Glomerular endothelial cell (primary cell): ENCODE data around the gene PTPN14. TPM values are rescaled to one million over a fixed set of nuclear protein-coding genes. Genes with fewer than 3 reads are reported as not detected.

Experiments used
- DNase-seq: peaks from one replicate; pipeline ENCODE4 v3.0.0-alpha.2; 2011; ENCODE audit warnings: low read depth, low spot score; ENCODE audit errors: extremely low read depth
- total RNA-seq: library from RNA; depleted of rRNA; stranded (reverse); fragments of >200 nt; gene quantifications from 2 replicates; pipeline ENCODE4 v1.2.3, GENCODE V29; 2015

PTPN14 gene
- total RNA-seq, 1 donor from 2014 or later: 81.7 TPM

DNA sequence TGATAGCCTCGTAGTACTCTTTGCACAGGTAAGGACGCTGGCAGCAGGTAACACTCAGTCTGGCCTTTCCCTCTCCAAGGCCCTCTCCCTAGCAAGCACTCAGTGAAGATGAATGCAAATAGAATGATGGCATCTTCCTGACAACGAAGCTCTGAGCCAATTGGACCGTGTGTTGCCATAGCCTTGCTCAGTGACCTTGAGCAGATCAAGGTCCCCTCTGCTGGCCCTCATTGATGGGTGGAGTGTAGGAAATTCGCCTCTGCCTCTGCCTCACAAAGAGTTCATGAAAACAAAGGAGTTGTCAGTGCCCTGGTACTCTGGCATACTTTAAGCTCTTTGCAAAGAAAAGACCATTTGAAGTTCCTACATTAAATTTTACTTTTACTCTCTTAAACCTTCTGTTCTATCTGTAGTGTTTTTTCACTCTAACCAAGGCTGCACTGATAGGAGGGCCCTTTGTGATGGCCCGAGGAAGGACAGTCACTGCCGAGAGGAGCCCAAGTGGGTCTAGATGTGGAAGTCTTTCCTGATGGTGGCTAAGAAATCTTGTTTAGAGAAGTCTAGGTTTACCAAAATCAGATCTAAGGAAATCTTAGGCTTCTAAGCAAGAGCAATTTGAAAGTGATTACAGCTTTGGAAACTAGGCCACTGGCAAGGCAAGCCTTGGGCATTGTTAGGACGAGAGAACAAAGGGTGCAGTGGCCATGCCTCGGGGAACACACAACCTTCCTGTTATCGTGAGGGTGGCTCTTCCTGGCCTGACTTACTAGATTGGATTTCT is 232.3 kb downstream of the PTPN14 start:
- DNase-seq: no peak

DNA sequence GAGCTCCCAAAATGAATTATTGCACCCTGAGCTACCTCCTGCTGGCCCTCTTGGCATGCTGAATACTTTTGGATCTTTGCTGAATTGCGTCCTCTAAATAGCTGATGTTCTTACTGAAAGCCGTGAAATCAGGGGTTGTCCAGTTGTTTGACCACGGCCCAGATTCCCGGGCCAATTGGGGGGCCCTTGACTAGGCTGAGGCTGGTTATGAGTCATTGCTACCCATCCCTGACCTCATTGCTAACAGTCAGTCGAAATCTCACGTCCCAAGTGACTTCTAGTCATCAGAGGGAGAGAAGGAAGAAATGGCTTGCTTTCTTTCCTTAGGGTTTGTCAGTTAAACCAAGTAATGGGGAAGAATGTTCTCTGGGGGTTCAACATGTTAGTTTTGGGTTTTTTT is 233.0 kb downstream of the PTPN14 start:
- no peak for DNase-seq

GRCh38 chr1:214317734-214318133 is 233.7 kb downstream of the PTPN14 start:
- no peak for DNase-seq

- no peak for DNase-seq
Observed at GRCh38 chr1:214317300-214317699, 234.1 kb downstream of the PTPN14 start.

GRCh38 chr1:214316593-214316992 is 234.8 kb downstream of the PTPN14 start:
- no peak for DNase-seq

- DNase-seq: no peak
Observed at GRCh38 chr1:214314178-214314843, 237.1 kb downstream of the PTPN14 start.

GRCh38 chr1:214312530-214313051 is 238.8 kb downstream of the PTPN14 start:
- no peak for DNase-seq

DNA sequence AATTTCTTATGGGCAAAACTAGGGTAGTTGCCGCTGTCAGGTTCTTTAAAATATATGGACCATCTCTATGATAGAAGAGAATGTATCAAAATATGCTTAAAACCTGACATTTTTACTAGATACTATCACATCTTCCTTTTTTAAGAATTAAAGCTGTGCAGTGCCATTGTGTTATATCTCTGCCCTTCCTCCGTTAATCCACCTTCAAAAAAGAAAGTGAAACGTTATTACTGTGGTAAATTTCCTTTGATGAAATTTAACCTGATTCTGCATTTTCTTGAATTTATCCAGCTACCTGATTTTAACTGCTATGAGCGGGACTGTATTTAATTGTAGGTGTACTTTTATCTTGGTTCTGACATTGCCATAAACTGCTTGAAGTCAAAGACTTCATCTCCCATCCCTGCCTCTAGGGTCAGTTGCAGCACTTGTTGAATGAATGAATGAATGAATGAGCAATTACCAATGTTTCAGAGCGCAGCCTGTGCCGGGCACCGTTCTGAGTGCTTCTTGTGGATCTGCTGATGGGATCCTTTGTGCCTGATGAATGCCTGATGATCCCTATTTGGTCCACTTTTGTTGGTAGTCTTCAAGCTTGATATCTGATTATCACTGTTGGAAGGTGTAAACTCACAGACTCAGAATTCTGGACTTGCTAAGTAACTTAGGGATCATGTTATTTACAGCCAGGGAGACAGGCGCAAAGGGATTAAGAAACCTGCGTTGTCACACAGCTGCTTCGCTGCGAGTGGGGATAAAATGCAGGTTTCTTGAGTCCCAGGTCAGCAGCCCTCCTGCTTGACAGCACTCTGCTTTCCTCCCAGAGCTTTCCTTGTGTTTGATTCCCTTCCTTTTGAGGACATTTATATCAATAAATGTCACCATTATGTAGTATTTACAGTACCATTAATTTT is 240.4 kb downstream of the PTPN14 start:
- no peak for DNase-seq

DNA sequence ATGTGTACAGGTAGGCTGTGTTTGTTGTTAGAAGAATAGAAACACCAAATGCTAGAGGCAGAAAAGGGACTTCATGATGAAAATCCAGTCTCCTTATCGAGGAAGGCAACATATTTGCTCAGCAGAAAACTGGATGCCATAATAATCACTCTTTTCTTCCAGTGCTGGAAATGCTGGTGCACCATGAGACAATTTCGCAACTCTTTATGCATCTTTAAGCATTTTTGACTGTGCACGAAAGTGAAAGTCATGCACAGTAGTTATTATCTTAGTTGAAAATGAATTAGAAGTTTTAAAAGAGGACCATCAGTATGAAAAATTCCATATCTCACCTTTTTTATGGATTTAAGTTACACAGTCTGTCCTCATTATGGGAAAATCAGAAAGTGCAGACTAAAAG is 241.4 kb downstream of the PTPN14 start:
- DNase-seq: no peak

- DNase-seq: no peak
Observed at GRCh38 chr1:214306269-214306668, 245.1 kb downstream of the PTPN14 start.

GRCh38 chr1:214305164-214305751 is 246.1 kb downstream of the PTPN14 start:
- no peak for DNase-seq

GRCh38 chr1:214303141-214303930 is 248.1 kb downstream of the PTPN14 start:
- no peak for DNase-seq

DNA sequence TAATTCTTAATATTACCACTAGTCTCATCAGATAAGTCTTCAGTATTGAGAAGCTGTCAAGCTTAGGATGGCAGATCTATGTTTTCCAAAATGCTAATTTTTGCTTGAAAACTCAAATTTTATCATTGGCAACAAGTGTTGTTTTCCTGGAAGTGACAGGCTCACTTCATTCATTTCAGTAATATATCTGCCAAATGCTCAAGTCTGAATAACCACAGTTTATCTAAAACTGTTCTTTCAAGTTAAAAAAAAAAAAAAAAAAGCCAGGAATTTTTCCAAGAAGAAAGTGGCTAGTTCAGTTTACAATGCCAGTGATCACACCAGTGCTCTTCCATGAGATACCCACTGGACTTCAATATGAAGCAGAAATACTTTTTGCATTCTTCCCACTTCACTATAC is 249.9 kb downstream of the PTPN14 start:
- no peak for DNase-seq

DNA sequence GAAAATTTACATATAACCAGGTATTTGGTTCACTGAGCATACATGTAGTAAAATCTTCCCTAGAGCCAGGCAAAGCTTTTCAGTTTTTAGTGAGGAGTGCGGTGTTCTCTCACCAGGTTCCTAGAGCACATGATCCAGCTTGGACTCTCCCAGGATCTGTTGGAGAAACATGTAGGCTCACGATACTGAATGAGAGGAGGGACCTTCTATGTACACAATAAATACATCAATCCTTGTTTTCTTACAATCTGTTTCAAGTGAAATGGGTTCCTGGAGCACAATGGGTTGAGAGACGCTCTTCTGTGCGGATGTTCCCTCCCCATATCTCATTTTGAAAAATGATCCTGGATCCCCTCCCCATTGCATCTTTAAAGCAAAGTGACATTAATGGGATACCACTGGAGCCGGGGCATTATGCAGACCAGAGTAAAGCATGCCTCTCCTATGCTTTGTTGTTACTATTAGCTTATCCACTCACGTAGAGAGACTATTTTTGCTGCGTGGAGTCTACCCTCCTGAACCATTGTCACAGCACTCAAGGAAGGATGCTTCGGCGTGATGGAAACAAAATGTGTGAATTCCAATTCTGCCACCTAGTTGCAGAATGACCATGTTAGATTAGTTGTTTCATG is 251.1 kb downstream of the PTPN14 start:
- DNase-seq: no peak

Other genes starting within 250 kb of the PTPN14 start
- gene CENPF, start 51.6 kb upstream of the PTPN14 start, total RNA-seq: 10.3 and 13.1 TPM in 2 replicates